ENCODE results near the gene SLC1A1. TPM values are rescaled to one million over a fixed set of nuclear protein-coding genes. Genes with fewer than 3 reads are reported as not detected.

SLC1A1 gene
- total RNA-seq, 2 donors from 2014 or later, result 2.6 to 5.2 TPM

GRCh38 chr9:4553951-4554381 lies 63.7 kb downstream of the SLC1A1 start:
- DNase-seq, result no peak
- intact Hi-C loops (cut with DNase I), result no loop called here
- 41 to 44% methylated on average over 1 of the region's 1 CpG for WGBS, 2 donors
- H3K27me3 ChIP-seq, result no peaks in the 10 kb centered on the region
- H3K4me1 ChIP-seq, result peaks cover 7% of the 10 kb centered on the region
- no peaks in the 10 kb centered on the region for H3K9me3 ChIP-seq
- no peaks in the 10 kb centered on the region for H3K36me3 ChIP-seq (replicated peaks in 1 of 2; ENCODE audit: insufficient read depth in 1 of 2, low read depth in 2 of 2)
- H3K4me3 ChIP-seq, result no peak overlapping the region
- TF ChIP-seq CTCF (IDR thresholded peaks at IDR 0.05) (no peak), POLR2A (IDR thresholded peaks at IDR 0.05) (no peak)
- H3K27ac ChIP-seq, result no peak overlapping the region
- ATAC-seq, result peak; percentile 47

GRCh38 chr9:4555236-4555635 lies 65.0 kb downstream of the SLC1A1 start:
- Histone ChIP-seq H3K36me3 (replicated peaks in 1 of 2; ENCODE audit: insufficient read depth in 1 of 2, low read depth in 2 of 2) (no peaks in the 10 kb centered on the region), H3K27me3 (no peaks in the 10 kb centered on the region), H3K4me3 (no peak overlapping the region), H3K4me1 (peaks cover 7% of the 10 kb centered on the region), H3K9me3 (no peaks in the 10 kb centered on the region), H3K27ac (no peak overlapping the region)
- no peak for TF ChIP-seq POLR2A (IDR thresholded peaks at IDR 0.05)
- no peak for TF ChIP-seq CTCF (IDR thresholded peaks at IDR 0.05)
- intact Hi-C loops (cut with DNase I), result no loop called here
- no peak for DNase-seq
- no peak for ATAC-seq
- WGBS, 2 donors, result 55 to 65% methylated on average over 2 of the region's 2 CpGs

GRCh38 chr9:4558371-4558998 lies 68.2 kb downstream of the SLC1A1 start:
- Histone ChIP-seq H3K27ac (no peak overlapping the region), H3K9me3 (no peaks in the 10 kb centered on the region), H3K27me3 (no peaks in the 10 kb centered on the region), H3K36me3 (replicated peaks in 1 of 2; ENCODE audit: insufficient read depth in 1 of 2, low read depth in 2 of 2) (no peaks in the 10 kb centered on the region), H3K4me1 (no peaks in the 10 kb centered on the region), H3K4me3 (no peak overlapping the region)
- intact Hi-C loops (cut with DNase I), result no loop called here
- no peak for ATAC-seq
- no peak for DNase-seq
- WGBS, 2 donors, result 80% methylated on average over 5 of the region's 5 CpGs
- TF ChIP-seq CTCF (IDR thresholded peaks at IDR 0.05) (no peak), POLR2A (IDR thresholded peaks at IDR 0.05) (no peak)

- WGBS, 2 donors, result 79 to 87% methylated on average over 8 of the region's 8 CpGs
- Histone ChIP-seq H3K4me3 (no peak overlapping the region), H3K9me3 (no peaks in the 10 kb centered on the region), H3K27ac (no peak overlapping the region), H3K36me3 (replicated peaks in 1 of 2; ENCODE audit: insufficient read depth in 1 of 2, low read depth in 2 of 2) (no peaks in the 10 kb centered on the region), H3K27me3 (no peaks in the 10 kb centered on the region), H3K4me1 (no peaks in the 10 kb centered on the region)
- intact Hi-C loops (cut with DNase I), result no loop called here
- TF ChIP-seq CTCF (IDR thresholded peaks at IDR 0.05) (no peak), POLR2A (IDR thresholded peaks at IDR 0.05) (no peak)
- no peak for ATAC-seq
- no peak for DNase-seq
Observed at GRCh38 chr9:4559261-4560182, 69.3 kb downstream of the SLC1A1 start.
